HG02678 (cell line): ENCODE measurements around the gene MERTK.
"Not testable (repeated sequence)": the region's sequence is repeated elsewhere in the genome, so short reads cannot be mapped to it uniquely, and the experiment has no call there.

Experiments
- ATAC-seq: cut with Tn5 transposase; IDR thresholded peaks from one replicate; pipeline ENCODE4 v1.9.1; 2021; ENCODE audit warnings: mild to moderate bottlenecking, moderate library complexity; ENCODE audit not compliant: unreplicated experiment

MERTK gene

DNA sequence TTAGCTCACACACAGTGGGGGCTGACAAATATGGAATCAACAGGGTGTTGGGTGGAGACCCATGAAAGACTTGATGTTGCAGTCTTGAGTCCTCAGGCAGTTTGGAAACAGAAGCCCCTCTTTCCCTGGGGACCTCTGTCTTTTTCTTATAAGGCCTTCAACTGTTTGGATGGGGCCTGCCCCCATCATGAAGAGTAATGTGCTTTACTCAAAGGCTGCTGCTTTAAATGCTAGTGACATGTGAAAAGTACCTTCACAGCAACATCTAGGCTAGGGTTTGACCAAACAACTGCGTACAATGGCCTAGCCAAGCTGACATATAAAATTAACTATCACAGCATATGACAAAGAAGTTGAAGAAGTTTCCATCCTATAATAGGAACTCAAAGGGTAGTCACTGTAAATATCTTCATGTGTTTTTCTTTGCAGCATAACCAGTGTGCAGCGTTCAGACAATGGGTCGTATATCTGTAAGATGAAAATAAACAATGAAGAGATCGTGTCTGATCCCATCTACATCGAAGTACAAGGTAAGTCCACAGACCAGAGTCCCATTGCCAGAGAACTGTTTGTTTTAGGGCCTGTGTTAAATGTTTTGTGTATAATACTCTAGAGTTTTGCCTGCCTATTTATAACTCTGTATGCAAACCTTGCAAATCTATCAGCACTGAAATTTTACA lies 46.3 kb downstream of the MERTK start:
- ATAC-seq: no peak

DNA sequence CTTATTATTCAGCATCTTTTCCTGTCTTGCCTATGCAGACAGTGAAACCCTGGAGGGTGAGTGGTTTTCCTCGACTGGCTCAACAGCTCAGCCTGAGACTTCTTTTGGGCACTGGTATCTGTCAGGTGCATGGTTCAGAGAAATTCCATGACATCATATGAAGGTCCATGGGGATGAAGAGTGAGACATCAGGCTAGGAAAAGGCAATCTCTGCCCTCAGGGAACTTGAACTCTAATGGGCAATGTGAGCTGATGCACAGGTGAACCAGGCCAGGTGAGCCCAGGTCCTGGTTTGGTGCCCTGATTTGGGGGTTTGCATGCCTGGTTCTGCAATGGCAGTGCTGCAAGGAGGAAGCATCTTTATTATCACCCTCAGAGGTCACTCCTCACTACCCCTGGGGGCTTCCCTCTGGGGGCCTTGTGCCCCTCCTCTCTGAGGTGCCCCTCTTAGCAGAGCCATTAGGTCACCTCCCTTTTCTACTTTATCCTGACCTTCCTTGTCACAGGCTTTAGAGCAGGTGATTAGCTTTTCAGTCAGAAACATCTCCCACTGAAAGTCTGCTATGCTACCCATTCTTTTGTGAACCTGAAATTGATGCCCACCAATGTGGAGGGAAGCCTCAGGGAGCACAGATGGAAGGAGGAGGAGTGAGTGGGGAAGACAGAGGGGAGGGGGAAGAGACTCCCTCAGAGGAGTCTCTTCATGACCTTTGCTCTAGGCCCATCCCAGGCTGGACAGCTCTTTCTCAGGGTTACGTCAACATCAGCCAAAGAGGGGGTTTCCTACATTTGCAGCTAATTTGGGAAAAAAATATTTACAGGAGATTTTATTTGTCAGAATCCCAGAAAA lies 47.3 kb downstream of the MERTK start:
- ATAC-seq: no peak

DNA sequence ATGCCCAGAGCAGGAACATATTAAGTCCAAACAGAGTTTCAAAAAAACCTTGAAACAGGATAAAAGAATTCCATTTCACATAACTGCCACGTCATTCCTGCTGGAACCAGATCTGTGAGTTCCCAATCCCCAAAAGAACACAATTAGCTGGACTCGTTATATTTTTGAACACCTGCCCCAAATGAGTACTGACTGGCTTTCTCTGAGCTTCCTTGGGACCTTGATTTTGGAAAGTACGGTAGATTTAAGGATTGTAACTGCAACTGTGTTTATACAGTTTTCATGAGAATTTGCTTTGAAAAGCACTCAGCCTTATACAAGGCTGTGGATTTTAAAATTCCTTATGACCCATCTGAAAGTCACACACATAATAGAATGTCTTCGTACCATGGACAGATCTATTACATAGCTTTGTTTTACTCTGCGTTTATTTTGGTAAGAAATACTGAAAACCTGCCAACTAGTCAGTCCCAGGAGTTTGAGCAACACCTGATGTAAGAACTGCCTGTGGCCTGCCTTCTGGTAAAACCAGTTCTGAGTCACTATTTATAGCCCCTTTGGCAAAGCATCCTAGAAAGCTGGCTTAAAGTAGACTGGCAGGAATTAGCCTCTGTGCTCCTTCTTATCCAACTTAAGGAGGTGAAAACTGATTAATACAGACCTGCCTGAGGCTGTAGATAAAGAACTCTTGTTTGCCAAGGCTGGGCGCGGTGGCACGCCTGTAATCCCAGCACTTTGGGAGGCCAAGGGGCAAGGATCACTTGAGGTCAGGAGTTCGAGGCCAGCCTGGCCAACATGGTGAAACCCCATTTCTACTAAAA lies 48.1 kb downstream of the MERTK start:
- ATAC-seq: no peak

GRCh38 chr2:111947219-111947618 lies 48.8 kb downstream of the MERTK start:
- no peak for ATAC-seq

- ATAC-seq: no peak
These were observed 50.4 kb downstream of the MERTK start for GRCh38 chr2:111948832-111949231.

DNA sequence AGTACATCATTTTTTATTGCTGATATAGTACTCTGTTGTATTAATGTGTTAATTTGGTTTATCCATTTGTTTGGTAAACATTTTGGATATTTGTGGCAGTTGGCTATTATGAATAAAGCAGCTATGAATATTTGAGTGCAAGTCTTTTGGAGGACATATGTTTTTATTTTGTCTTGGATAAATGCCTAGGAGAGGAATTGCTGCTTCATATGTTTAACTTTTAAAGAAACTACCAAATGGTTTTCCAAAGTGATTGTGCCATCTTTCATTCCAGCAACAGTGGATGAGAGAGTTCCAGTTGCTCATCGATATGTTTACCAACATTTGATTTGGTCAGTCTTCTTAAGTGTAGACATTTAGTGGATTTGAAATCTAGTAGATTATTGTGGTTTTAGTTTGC lies 51.8 kb downstream of the MERTK start:
- ATAC-seq: no peak

- no peak for ATAC-seq
These were observed 53.1 kb downstream of the MERTK start for GRCh38 chr2:111951486-111951885.

GRCh38 chr2:111952871-111953452 lies 54.6 kb downstream of the MERTK start:
- ATAC-seq: no peak

DNA sequence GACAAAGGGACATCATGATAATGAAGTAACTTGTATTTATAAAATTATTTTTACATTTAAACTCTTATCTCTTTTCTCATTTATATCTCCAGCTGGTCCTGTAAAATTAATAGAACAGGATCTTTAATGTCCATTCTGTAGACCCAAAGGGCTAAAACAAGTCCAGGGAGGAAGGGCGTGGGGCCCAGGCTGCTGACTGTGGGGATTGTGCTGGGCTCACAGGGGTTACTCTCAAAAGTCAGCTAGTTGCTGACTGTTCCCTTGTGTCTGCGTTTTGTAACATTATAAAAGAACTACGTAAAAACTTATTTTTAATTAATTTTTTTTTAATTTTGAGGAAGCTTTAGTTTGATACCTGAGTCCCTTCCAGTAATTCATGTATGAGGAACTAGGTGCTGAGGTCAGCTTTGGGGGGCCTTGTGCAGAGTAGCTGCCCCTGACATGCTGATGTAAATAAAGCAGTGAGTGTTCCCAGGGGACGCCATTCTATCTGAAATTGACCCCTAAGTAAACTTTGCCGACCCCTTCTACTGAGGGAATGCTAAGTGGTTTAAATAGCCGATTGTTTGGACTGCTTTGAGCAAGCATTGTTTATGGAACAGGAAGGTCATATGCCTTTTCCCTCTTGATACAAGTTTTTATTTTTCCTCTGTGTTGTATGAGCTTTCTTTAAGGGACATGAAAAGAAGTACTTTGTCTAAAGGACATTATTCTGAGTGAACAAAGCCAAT lies 56.4 kb downstream of the MERTK start:
- no peak for ATAC-seq

GRCh38 chr2:111957872-111958354 lies 59.5 kb downstream of the MERTK start:
- no peak for ATAC-seq

GRCh38 chr2:111958901-111959300 lies 60.5 kb downstream of the MERTK start:
- ATAC-seq: no peak

- no peak for ATAC-seq
These were observed 63.3 kb downstream of the MERTK start for GRCh38 chr2:111961663-111962062.

DNA sequence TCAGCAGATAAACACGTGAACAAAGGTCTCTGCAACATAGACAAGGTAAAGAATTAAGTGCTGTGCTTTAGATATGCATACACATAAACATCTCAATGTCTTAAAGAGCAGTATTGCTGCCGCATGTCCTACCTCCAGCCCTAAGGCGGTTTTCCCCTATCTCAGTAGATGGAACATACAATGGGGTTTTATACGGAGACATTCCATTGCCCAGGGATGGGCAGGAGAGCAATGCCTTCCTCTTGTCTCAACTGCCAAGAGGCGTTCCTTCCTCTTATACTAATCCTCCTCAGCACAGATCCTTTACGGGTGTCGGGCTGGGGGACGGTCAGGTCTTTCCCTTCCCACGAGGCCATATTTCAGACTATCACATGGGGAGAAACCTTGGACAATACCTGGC lies 64.7 kb downstream of the MERTK start:
- not testable (repeated sequence) for ATAC-seq

- ATAC-seq: not testable (repeated sequence)
These were observed 65.1 kb downstream of the MERTK start for GRCh38 chr2:111963508-111963907.

- ATAC-seq: no peak
These were observed 66.7 kb downstream of the MERTK start for GRCh38 chr2:111965062-111965461.

DNA sequence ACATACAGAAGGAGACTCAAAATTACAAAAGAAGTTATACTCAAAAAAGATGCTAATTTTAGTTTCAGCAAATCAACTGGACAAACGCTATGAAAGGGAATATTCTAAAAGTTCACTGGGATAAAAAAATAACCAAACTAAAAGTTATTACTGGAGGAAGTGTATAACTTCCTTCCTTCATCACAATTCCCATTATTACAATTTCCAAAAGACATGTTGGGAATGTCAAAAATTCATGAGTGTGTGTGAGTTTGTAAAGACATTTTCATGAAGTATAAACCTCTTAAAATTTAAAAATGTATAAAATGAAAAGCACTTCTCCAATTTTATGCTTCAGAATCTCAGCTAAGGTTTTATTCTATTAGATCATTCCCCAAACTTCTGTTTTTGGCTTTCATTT lies 67.8 kb downstream of the MERTK start:
- no peak for ATAC-seq

DNA sequence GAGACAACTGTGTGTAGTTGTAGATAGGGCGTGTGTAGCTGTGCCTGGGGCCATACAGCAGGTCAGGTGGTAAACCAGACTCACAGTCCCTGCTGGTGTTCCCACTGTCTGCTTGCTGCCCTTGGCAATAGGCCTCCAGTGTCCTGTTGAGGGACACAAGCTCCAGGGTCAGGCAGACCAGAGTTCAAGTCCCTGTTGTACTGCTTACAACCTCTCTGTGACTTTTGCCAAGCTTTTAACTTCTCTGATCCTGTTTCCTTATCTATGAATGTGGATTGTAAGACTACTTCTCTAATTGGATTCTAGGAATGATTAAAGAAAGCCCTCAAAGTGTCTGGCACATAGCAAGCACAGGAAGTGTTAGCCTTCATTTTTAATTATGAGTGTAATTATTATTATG lies 68.6 kb downstream of the MERTK start:
- no peak for ATAC-seq

DNA sequence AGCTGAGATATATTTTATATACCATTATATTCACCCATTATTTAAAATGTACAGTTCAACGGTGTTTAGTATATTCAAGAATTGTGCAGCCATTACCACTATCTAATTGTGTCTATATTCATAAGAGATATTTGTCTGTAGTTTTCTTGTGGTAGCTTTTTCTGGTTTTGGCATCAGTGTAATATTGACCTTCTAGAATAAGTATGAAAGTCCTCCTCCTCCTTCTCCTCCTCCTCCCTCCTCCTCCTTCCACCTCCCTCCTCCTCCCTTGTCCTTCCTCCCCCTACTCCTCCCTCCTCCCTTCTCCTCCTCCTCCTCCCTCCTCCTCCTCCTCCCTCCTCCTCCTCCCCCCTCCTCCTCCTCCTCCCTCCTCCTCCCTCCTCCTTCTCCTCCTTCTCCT lies 72.0 kb downstream of the MERTK start:
- no peak for ATAC-seq

- ATAC-seq: no peak
These were observed 74.7 kb downstream of the MERTK start for GRCh38 chr2:111972955-111973565.

DNA sequence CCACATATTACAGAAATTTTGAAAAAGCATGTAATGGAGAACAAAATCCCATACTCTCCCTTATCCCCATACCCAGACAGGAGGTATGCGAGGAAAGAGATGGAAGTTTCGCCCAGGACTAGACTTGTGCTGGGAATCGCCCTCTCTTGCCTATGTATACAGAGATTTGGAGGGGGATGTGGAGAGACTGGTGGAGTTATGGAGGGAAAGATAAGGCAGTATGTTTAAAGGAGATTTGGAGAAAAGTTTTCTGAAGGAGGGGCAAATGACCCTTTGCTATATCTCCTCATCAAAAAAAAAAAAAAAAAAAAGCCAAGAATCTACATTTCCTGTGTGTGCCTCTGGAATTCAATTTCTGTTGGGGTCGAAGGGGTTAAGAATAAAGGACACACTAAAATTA lies 75.3 kb downstream of the MERTK start:
- no peak for ATAC-seq
